HepG2 (cell line): ENCODE results near the gene WDR73. TPM values are rescaled to one million over a fixed set of nuclear protein-coding genes. Genes with fewer than 3 reads are reported as not detected.
A peak's percentile ranks its signal among the peaks of the same experiment; 100 is the strongest.

ENCODE experiments used
- ATAC-seq: fragments of 200-7000 bp; cut with Tn5 transposase; 3 replicates; pipeline ENCODE4 v1.9.1; 2020; ENCODE audit warnings: mild to moderate bottlenecking, moderate library complexity
- BruUV-seq: library from RNA; stranded (reverse); fragments of 400-500 nt; replicated peaks from 2 replicates; lab custom pipeline; 2021; lab: Mats Ljungman, UMichigan
- CTCF ChIA-PET: fragments of 300-600 bp; formaldehyde crosslinking; extraction: SDS; loops from one replicate; lab custom pipeline; 2021; ENCODE audit warnings: low total read pairs, inconsistent platforms, low intra/inter-chr PET ratio; lab: Yijun Ruan, JAX
- POLR2A ChIA-PET: fragments of 350-600 bp; sonication (Branson Sonifier 250); formaldehyde crosslinking; loops from one replicate; lab custom pipeline; 2020; ENCODE audit warnings: antibody characterized with exemption, inconsistent platforms; lab: Yijun Ruan, JAX
- DNase-seq: peaks from one replicate; pipeline ENCODE4 v3.0.0-alpha.2; 2015; ENCODE audit warnings: low spot score
- FAIRE-seq: peaks from 3 replicates; lab custom pipeline; 2011; peaks lifted over from hg19 to GRCh38; lab: Jason Lieb, UNC
- H2AFZ ChIP-seq: one replicate; pipeline ENCODE4 v1.6.1; 2011; ENCODE audit warnings: low read length, inconsistent platforms
- H3K27ac ChIP-seq: fragments of 300-600 bp; 3 replicates; pipeline ENCODE4 v1.8.0; 2011; ENCODE audit warnings: mixed run types, mild to moderate bottlenecking, mixed read lengths, low read length, inconsistent platforms; ENCODE audit not compliant: insufficient read depth; ENCODE audit errors: extremely low read length
- H3K27me3 ChIP-seq, 2 experiments: fragments of 200-600 bp in 1 of 2; 2 replicates in 1 of 2; 3 replicates in 1 of 2; pipeline versions ENCODE4 v1.6.0 to v1.8.0; 2011; ENCODE audit warnings: low read length in 2 of 2, mild to moderate bottlenecking in 2 of 2, moderate library complexity in 2 of 2, inconsistent platforms in 1 of 2; ENCODE audit not compliant: insufficient read depth in 2 of 2, control insufficient read depth in 1 of 2
- H3K36me3 ChIP-seq, 2 experiments: fragments of 200-600 bp in 1 of 2; replicated peaks in 1 of 2; 2 replicates in 1 of 2; 3 replicates in 1 of 2; pipeline versions ENCODE4 v1.5.1 to v1.8.0; 2011; ENCODE audit warnings: low read length in 2 of 2, inconsistent platforms in 1 of 2; ENCODE audit not compliant: insufficient read depth in 2 of 2, control insufficient read depth in 1 of 2
- H3K4me1 ChIP-seq: 2 replicates; pipeline ENCODE4 v1.5.1; 2012; ENCODE audit warnings: low read length, inconsistent platforms; ENCODE audit not compliant: insufficient read depth
- H3K4me2 ChIP-seq: 2 replicates; pipeline ENCODE4 v1.6.0; 2011; ENCODE audit warnings: low read depth, low read length, inconsistent platforms
- H3K4me3 ChIP-seq, 3 experiments: fragments of 200-600 bp in 1 of 3; sonication (generic), shearing (Covaris generic) in 1 of 3; replicated peaks in 1 of 3; 2 replicates each; pipeline ENCODE4 v1.5.1; 2011 to 2016; ENCODE audit warnings: low read length in 3 of 3, inconsistent platforms in 2 of 3, low read depth in 2 of 3, mild to moderate bottlenecking in 2 of 3, control low read depth in 1 of 3, mixed read lengths in 1 of 3; ENCODE audit not compliant: insufficient read depth in 1 of 3
- H3K79me2 ChIP-seq: one replicate; pipeline ENCODE4 v1.6.1; 2011; ENCODE audit warnings: low read length, inconsistent platforms; ENCODE audit not compliant: insufficient read depth
- H3K9ac ChIP-seq: 2 replicates; pipeline ENCODE4 v1.6.0; 2011; ENCODE audit warnings: mild to moderate bottlenecking, low read depth, low read length, inconsistent platforms; ENCODE audit not compliant: insufficient read depth
- H3K9me3 ChIP-seq: 2 replicates; pipeline ENCODE4 v1.5.1; 2012; ENCODE audit warnings: mild to moderate bottlenecking, low read length
- H4K20me1 ChIP-seq: 2 replicates; pipeline ENCODE4 v1.6.0; 2011; ENCODE audit warnings: inconsistent platforms, mild to moderate bottlenecking, low read length, moderate library complexity; ENCODE audit not compliant: insufficient read depth
- CBX1 ChIP-seq: IDR thresholded peaks from one replicate; pipeline ENCODE4 v1.6.1; 2016; ENCODE audit warnings: antibody characterized with exemption, low read depth
- ELF1 ChIP-seq: sonication (generic); formaldehyde crosslinking; IDR thresholded peaks from 2 replicates; pipeline ENCODE4 v1.4.0; 2020; ENCODE audit warnings: missing genetic modification reagents
- FOSL1 ChIP-seq: sonication (generic); formaldehyde crosslinking; IDR thresholded peaks from 2 replicates; pipeline ENCODE4 v1.9.0; 2021; ENCODE audit warnings: missing genetic modification reagents, borderline replicate concordance
- HES4 ChIP-seq: sonication (generic); formaldehyde crosslinking; IDR thresholded peaks from 2 replicates; pipeline ENCODE4 v1.9.0; 2021; ENCODE audit warnings: mild to moderate bottlenecking, missing genetic modification reagents, borderline replicate concordance
- MAFG ChIP-seq: sonication (generic); formaldehyde crosslinking; IDR thresholded peaks from 2 replicates; pipeline ENCODE4 v1.5.1; 2020; ENCODE audit warnings: mild to moderate bottlenecking, missing genetic modification reagents
- MXD4 ChIP-seq: IDR thresholded peaks from 2 replicates; pipeline ENCODE4 v1.6.1; 2016; ENCODE audit warnings: mild to moderate bottlenecking, missing biosample characterization, missing genetic modification reagents
- RBM22 ChIP-seq: fragments of 200-400 bp; formaldehyde crosslinking; optimal IDR thresholded peaks from 2 replicates; pipeline ENCODE3; 2017; ENCODE audit warnings: mild to moderate bottlenecking, low read length, moderate library complexity
- TGIF2 ChIP-seq: IDR thresholded peaks from 2 replicates; pipeline ENCODE4 v1.6.1; 2016; ENCODE audit warnings: control low read depth, missing compliant biosample characterization
- ZNF296 ChIP-seq: sonication (generic); formaldehyde crosslinking; conservative IDR thresholded peaks from 2 replicates; pipeline ENCODE4 v1.5.0; 2020; ENCODE audit warnings: mild to moderate bottlenecking, missing genetic modification reagents
- ZNF713 ChIP-seq: sonication (generic); formaldehyde crosslinking; IDR thresholded peaks from 2 replicates; pipeline ENCODE4 v1.4.0; 2020; ENCODE audit warnings: mild to moderate bottlenecking, missing genetic modification reagents
- ZNF720 ChIP-seq: sonication (generic); formaldehyde crosslinking; IDR thresholded peaks from 2 replicates; pipeline ENCODE4 v1.4.0; 2020; ENCODE audit warnings: missing genetic modification reagents
- ZNF737 ChIP-seq: sonication (generic); formaldehyde crosslinking; IDR thresholded peaks from 2 replicates; pipeline ENCODE4 v1.5.0; 2020; ENCODE audit warnings: missing genetic modification reagents, mild to moderate bottlenecking, borderline replicate concordance
- ZNF792 ChIP-seq: IDR thresholded peaks from 2 replicates; pipeline ENCODE4 v1.6.1; 2016
- WGBS: methylation state at CpG from one replicate; pipeline ENCODE4 v1.1.6; 2017; ENCODE audit warnings: low lambda C conversion rate; 5-methylcytosine and 5-hydroxymethylcytosine counted together
- in situ Hi-C: cut with HindIII; loops from 2 replicates; pipeline ENCODE4 v1.10.0; 2017; ENCODE audit warnings: low pct_unique_long_range_greater_than_20kb; ENCODE audit not compliant: extremely low pct_ligation_motif_present
- intact Hi-C: fragments of 100-400 bp; cut with micrococcal nuclease; formaldehyde crosslinking; loops from one replicate; pipeline ENCODE4 v1.10.0; 2022; ENCODE audit not compliant: unreplicated experiment
- polyA plus RNA-seq, 8 experiments: library from polyadenylated mRNA; depleted of rRNA in 3 of 8; stranded (reverse) in 7 of 8; unstranded in 1 of 8; fragments of >200 nt; fragmentation: Illumina TruSeq in 4 of 8; extraction: Trizol in 4 of 8; gene quantifications; 2 replicates each; pipeline versions ENCODE4 v1.2.1 to v1.2.3, GENCODE V29; 2011 to 2016; ENCODE audit warnings: low read depth in 4 of 8, missing spikeins in 1 of 8, mixed read lengths in 1 of 8; ENCODE audit not compliant: insufficient read depth in 1 of 8
- total RNA-seq, 5 experiments: library from RNA; depleted of rRNA; stranded (reverse); fragments of >200 nt; fragmentation: Illumina TruSeq; extraction: Trizol; gene quantifications; 2 replicates each; pipeline ENCODE4 v1.2.3, GENCODE V29; 2016; ENCODE audit warnings: low read depth in 1 of 5
- TF ChIP-seq, protein P1 (sequence below): sonication (generic); formaldehyde crosslinking; IDR thresholded peaks from 2 replicates; pipeline ENCODE4 v1.4.0; 2020; ENCODE audit warnings: missing genetic modification reagents
- TF ChIP-seq, protein P2 (sequence below): IDR thresholded peaks from 2 replicates; pipeline ENCODE4 v1.6.1; 2016; ENCODE audit warnings: low read depth, control low read depth
- TF ChIP-seq, protein P3 (sequence below): sonication (generic); formaldehyde crosslinking; IDR thresholded peaks from 2 replicates; pipeline ENCODE4 v1.8.1; 2022; ENCODE audit warnings: mild to moderate bottlenecking, missing genetic modification reagents
- TF ChIP-seq, protein P4 (sequence below), 2 experiments: sonication (generic) in 1 of 2; formaldehyde crosslinking in 1 of 2; IDR thresholded peaks; 2 replicates each; pipeline versions ENCODE4 v1.4.0 to v1.6.1; 2018 to 2020; ENCODE audit warnings: missing genetic modification reagents in 2 of 2, borderline replicate concordance in 1 of 2, low read depth in 1 of 2, mild to moderate bottlenecking in 1 of 2, missing biosample characterization in 1 of 2

The WDR73 gene
- total and polyA plus RNA-seq, 2 of the 13 experiments (the other 11 are each of a cell fraction or from before 2014, with no cell fraction given): 20.0 to 35.5 TPM

DNA sequence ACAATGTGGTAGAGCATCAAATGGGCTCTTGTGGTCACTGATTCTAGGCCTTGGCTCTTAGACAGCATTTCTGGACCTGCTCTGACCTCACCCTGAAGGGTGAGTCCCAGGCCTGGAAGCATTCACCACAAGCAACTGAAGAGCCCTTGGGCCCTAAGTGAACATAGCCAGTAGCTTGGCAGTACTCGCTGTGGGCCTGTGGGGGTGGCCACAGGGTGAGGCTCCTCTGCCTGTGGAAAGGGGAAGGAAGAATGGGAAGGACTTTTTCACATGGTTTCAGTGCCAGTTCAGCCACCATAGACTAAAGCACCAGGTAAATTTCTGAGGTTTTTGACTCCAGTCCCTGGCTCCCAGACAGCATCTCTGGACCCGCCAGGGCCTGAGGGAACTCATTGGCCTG is 58.4 kb downstream of the WDR73 start (continued):
- TF ChIP-seq, protein P1, sequence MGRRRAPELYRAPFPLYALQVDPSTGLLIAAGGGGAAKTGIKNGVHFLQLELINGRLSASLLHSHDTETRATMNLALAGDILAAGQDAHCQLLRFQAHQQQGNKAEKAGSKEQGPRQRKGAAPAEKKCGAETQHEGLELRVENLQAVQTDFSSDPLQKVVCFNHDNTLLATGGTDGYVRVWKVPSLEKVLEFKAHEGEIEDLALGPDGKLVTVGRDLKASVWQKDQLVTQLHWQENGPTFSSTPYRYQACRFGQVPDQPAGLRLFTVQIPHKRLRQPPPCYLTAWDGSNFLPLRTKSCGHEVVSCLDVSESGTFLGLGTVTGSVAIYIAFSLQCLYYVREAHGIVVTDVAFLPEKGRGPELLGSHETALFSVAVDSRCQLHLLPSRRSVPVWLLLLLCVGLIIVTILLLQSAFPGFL (CRISPR knock-in tag): no peak
- TF ChIP-seq CBX1 (no peak), ZNF720 (CRISPR knock-in tag) (no peak)

DNA sequence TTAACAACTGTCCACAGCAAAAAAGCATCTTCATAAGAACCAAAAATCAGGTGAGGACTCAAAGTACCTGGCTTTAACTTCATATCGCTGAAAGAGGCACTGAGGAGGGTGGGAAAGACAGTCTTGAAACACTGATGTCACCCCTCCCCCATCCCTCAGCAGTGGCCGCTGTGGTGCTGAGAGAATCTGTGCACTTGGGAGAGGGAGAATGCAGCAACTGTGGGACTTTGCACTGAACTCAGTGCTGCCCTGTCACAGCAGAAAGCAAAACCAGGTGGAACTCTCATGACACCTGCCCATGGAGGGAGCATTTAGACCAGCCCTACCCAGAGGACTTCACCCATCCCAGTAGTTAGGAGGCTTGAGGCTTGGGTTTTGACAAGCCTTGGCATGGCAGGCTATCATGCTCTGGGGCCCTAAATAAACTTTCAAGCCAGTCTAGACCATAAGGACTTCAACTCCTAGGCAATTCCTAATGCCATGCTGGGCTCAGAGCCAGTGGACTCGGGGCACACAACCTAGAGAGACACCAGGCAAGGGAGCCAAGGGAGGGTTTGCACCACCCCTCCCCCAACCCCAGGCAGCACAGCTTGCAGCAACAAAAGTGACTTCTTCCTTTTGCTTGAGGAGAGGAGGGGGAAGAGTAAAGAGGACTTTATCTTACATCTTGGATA is 59.3 kb downstream of the WDR73 start:
- in situ Hi-C loops: loop anchor here (5.0 to 10.0 kb wide), 2 partner anchors 43 to 330 kb away; no protein-coding TSS in a partner anchor
- Histone ChIP-seq H3K27me3 (no peaks in the 10 kb centered on the region), H3K36me3 (no peaks in the 10 kb centered on the region), H3K4me2 (peak overlapping the region; percentile 69), H3K27ac (no peak overlapping the region), H2AFZ (no peak overlapping the region), H3K4me1 (peaks cover 44% of the 10 kb centered on the region), H3K9me3 (no peaks in the 10 kb centered on the region), H3K4me3 (peak overlapping the region in 2 of 3 experiments; percentile 7 to 36; a peak in 2 of 6 replicates), H4K20me1 (no peaks in the 10 kb centered on the region), H3K79me2 (no peaks in the 10 kb centered on the region), H3K9ac (no peak overlapping the region)
- DNase-seq (peak; percentile 46), ATAC-seq (peak; percentile 76), FAIRE-seq (peak; percentile 40)
- POLR2A ChIA-PET: interaction anchor here (1.0 to 1.7 kb wide), 4 partner anchors 13 to 64 kb away, joined by 3 to 8 read pairs (median 4); partner anchors contain the start of gene WDR73
- CTCF ChIA-PET: no interaction called here
- intact Hi-C loops: loop anchor here (5.0 kb wide), 1 partner anchor 153 kb away; the partner anchor contains the start of gene ZNF592
- BruUV-seq: no TSS peak
- 0% methylated on average over 3 of the region's 3 CpGs for WGBS
- TF ChIP-seq, protein P2, sequence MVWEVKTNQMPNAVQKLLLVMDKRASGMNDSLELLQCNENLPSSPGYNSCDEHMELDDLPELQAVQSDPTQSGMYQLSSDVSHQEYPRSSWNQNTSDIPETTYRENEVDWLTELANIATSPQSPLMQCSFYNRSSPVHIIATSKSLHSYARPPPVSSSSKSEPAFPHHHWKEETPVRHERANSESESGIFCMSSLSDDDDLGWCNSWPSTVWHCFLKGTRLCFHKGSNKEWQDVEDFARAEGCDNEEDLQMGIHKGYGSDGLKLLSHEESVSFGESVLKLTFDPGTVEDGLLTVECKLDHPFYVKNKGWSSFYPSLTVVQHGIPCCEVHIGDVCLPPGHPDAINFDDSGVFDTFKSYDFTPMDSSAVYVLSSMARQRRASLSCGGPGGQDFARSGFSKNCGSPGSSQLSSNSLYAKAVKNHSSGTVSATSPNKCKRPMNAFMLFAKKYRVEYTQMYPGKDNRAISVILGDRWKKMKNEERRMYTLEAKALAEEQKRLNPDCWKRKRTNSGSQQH (CRISPR knock-in tag): 0 out of 2 replicates have a peak, but pooled peaks have one; percentile 28
- no peak for TF ChIP-seq FOSL1
- TF ChIP-seq RBM22: no peak
- TF ChIP-seq ZNF737 (CRISPR knock-in tag): no peak
- TF ChIP-seq, protein P3, sequence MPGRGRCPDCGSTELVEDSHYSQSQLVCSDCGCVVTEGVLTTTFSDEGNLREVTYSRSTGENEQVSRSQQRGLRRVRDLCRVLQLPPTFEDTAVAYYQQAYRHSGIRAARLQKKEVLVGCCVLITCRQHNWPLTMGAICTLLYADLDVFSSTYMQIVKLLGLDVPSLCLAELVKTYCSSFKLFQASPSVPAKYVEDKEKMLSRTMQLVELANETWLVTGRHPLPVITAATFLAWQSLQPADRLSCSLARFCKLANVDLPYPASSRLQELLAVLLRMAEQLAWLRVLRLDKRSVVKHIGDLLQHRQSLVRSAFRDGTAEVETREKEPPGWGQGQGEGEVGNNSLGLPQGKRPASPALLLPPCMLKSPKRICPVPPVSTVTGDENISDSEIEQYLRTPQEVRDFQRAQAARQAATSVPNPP (CRISPR knock-in tag): no peak
- TF ChIP-seq HES4 (CRISPR knock-in tag): no peak
- TF ChIP-seq ZNF792 (CRISPR knock-in tag): no peak
- no peak for TF ChIP-seq MAFG (CRISPR knock-in tag)
- no peak for TF ChIP-seq ELF1 (CRISPR knock-in tag)
- peak; percentile 24; the same call in 1 of the 2 replicates for TF ChIP-seq TGIF2 (CRISPR knock-in tag)
- TF ChIP-seq, protein P4, sequence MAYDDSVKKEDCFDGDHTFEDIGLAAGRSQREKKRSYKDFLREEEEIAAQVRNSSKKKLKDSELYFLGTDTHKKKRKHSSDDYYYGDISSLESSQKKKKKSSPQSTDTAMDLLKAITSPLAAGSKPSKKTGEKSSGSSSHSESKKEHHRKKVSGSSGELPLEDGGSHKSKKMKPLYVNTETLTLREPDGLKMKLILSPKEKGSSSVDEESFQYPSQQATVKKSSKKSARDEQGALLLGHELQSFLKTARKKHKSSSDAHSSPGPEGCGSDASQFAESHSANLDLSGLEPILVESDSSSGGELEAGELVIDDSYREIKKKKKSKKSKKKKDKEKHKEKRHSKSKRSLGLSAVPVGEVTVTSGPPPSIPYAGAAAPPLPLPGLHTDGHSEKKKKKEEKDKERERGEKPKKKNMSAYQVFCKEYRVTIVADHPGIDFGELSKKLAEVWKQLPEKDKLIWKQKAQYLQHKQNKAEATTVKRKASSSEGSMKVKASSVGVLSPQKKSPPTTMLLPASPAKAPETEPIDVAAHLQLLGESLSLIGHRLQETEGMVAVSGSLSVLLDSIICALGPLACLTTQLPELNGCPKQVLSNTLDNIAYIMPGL (CRISPR knock-in tag; IDR thresholded peaks at IDR 0.05; ENCODE audit: borderline replicate concordance in 1 of 2, low read depth in 1 of 2): peak in 1 of 2 experiments; percentile 55; a peak in 1 of 4 replicates
- TF ChIP-seq MXD4: peak; percentile 19; the same call in 1 of the 2 replicates
- no peak for TF ChIP-seq ZNF296 (CRISPR knock-in tag)
- no peak for TF ChIP-seq ZNF713 (CRISPR knock-in tag)
